Measurements from ENCODE around the gene GAPDH. TPM values are rescaled to one million over a fixed set of nuclear protein-coding genes. Genes with fewer than 3 reads are reported as not detected.
"Not testable (repeated sequence)": the region's sequence is repeated elsewhere in the genome, so short reads cannot be mapped to it uniquely, and the experiment has no call there.

The GAPDH gene
- total RNA-seq, 1 donor from 2014 or later = 4,334 TPM

- DNase-seq (ENCODE audit: low read depth in 2 of 2) = peak; percentile 44 to 65
Observed at GRCh38 chr12:6542209-6543009, 8.1 kb downstream of the GAPDH start.

GRCh38 chr12:6546016-6546415, 11.7 kb downstream of the GAPDH start:
- DNase-seq (ENCODE audit: low read depth in 2 of 2) = no peak

DNA sequence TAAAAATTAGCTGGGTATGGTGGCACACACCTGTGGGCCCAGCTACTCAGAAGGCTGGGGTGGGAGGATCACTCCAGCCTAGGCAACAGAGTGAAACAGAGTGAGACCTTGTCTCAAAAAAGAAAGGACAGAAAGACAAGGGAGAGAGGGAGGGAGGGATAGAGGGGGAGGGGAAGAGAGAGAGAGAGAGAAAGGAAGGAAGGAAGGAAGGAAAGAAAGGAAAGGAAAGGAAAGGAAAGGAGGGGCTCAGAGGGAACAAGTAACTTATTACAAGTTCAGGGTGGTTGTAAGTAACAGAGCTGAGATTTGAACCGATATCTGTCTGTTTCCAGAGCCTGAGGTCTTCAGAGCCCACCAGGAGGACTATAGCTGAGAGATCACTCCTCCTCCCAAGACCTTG, 13.2 kb downstream of the GAPDH start:
- DNase-seq (ENCODE audit: low read depth in 2 of 2) = no peak

GRCh38 chr12:6547987-6548386, 13.7 kb downstream of the GAPDH start:
- DNase-seq (ENCODE audit: low read depth in 2 of 2) = peak in 1 of 2 donors; percentile 61

DNA sequence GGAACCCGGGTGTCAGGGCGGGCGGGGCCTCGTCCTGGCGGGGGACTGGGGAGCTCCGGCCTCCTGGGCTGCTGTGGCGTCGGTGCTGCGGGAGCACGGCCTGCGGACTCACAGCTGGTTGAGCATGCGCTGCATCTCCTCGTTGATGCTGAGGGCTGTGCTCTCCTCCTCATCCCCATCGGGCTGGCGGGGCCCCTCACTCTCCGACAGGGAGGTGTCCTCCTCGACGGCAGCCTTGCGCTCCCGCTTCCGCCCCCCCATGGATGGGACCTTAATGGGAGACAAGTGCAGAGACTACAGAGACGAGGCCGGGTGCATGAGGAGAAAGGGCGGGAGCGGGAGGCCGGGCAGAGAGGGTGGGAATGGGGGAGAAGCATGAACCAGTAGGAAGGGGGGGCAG, 14.2 kb downstream of the GAPDH start:
- no peak for DNase-seq (ENCODE audit: low read depth in 2 of 2)

DNA sequence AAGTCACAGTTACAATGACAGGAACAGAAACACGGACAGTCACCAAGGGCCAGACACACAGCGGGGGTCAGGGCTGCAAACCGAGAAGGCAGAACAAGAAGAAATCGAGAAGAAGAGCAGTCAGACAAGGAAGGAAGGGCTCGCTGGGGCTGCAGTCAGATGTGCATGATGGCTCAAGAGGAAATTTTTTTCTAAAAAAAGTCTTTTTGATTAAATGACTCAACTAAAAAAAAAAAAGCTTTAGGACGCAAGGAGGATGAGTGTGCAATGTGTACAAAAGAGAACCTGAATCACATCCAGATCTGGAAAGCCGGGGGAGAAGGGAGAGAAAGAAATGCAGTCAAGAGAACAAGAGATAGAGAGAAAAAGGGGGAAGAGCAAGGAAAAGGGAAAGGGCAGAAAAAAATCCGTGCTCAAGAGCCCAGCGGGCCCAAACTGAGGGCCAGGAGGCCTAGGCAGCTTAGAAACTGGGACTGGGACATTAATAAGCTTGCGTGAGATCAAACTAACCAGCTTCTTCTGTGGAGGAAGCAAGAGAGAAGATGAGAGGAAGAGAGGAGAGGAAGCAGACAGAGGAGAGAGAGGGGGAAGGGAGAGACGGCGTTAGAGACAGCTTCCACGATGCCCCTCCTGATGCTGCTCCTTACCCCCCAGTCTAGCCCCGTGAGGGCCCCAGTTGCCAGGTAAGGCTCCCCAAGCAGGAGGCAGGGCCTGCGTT, 14.8 kb downstream of the GAPDH start:
- DNase-seq (ENCODE audit: low read depth in 2 of 2) = peak in 1 of 2 donors; percentile 62

GRCh38 chr12:6549684-6550151, 15.4 kb downstream of the GAPDH start:
- no peak for DNase-seq (ENCODE audit: low read depth in 2 of 2)

DNA sequence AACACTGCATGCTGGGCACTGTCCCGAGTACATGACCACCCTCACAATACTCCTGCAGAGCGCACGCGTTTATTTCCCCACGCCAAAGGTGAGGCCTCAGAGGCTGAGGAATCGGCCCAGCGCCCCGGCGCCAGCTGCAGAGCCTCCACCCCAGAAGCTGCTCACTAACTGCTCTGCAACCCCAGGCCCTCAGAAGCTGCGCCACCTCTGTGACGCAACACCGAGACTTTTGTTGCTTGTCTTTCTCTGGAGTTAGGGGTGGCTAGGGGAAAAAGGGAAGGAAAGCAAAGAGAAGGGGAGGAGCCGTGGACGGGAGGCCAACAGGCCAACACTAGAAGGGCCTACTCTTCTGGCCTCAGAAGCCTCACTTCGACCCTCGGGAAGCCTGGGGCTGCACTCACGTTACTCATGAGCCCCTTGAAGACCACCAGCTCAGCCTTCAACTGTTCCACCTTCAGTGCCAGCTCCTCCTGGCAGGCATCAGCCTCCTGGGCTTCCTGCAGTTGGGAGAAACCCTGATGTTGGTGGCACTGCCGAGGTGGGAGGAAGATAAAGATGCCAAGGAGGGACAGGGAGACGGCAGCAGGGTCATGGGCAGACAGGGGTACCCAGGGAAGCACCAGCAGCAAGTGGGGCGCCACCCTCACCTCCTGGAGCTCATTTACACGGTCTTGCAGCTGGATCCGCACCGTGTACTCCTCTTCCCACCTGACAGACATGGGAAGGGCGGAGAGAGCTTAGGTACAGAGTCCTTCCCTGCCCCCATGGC, 16.2 kb downstream of the GAPDH start:
- no peak for DNase-seq (ENCODE audit: low read depth in 2 of 2)

GRCh38 chr12:6551063-6551461, 16.7 kb downstream of the GAPDH start:
- DNase-seq (ENCODE audit: low read depth in 2 of 2) = peak in 1 of 2 donors; percentile 39

DNA sequence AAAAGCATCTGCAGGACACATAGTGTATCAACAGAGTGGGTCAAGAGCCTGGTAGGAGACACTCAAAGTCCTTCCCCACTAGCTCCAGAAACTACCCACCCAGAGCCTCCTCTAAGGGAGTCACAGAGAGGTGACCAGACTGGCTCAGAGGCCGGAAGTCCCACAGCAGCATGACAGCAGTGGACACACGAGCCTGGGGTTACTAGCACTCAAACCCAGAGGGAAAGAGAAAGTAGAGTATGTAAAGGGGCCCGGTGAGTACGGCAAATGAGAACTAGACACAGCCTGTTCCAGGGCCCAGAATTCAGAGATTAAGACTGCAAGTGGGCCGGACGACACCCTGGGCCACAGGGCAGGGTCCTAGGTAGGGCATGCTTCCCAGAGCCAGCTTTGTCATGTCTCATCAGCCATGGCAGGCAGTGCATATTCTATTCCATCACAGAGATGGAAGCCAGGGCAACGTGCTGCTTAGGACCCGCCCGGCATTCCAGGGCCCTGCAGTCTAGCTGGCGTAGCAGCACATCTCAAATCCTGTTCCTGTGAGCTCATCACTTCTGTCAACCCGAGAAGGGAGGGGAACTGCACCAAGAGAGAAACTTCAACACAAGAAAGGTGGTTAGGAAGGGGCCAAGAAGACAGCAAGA, 17.3 kb downstream of the GAPDH start:
- no peak for DNase-seq (ENCODE audit: low read depth in 2 of 2)

- DNase-seq (ENCODE audit: low read depth in 2 of 2) = no peak
Observed at GRCh38 chr12:6552140-6552551, 17.8 kb downstream of the GAPDH start.

GRCh38 chr12:6553051-6553868, 18.9 kb downstream of the GAPDH start:
- peak in 1 of 2 donors; percentile 51 for DNase-seq (ENCODE audit: low read depth in 2 of 2)

DNA sequence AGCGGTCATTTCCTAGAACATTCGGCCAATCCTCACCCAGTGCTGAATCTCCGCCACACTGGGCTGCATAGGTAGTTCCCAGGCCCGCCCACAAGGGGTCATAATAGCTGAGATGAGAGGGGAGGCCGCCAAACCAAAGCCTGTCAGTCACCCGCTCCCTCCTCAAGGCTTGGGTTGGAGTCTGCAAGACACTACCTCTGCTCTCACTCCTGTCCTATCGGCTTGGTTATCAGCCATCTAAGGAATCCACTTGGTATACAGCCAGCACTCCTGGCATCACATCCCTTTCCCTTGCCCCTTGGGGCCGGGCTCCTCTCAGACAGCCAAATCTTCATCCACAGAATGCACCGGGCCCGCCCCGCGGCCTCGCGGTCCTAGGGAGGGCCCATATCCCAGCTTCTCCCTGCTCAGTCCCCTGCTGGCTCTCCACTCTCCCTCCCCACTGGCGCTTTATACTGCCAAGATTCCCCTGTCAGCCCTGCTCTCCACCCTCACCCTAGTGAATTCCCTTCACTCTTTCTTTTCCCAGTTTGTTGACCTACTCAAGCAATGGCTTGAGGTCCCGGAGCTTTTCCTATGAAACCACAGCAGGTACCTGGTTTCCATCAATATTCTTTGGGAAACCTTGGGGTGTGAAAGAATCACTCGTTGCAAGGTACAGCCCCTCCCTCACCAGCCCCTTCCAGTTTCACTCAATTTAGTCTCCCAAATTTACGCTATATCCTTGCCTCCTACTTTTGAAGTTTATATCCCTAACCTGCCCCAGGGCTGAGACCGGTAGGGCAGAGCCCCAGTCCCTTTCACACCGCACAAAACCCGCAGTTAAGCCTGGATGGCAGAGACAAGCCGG, 20.1 kb downstream of the GAPDH start:
- peak in 1 of 2 donors; percentile 81 for DNase-seq (ENCODE audit: low read depth in 2 of 2)

DNA sequence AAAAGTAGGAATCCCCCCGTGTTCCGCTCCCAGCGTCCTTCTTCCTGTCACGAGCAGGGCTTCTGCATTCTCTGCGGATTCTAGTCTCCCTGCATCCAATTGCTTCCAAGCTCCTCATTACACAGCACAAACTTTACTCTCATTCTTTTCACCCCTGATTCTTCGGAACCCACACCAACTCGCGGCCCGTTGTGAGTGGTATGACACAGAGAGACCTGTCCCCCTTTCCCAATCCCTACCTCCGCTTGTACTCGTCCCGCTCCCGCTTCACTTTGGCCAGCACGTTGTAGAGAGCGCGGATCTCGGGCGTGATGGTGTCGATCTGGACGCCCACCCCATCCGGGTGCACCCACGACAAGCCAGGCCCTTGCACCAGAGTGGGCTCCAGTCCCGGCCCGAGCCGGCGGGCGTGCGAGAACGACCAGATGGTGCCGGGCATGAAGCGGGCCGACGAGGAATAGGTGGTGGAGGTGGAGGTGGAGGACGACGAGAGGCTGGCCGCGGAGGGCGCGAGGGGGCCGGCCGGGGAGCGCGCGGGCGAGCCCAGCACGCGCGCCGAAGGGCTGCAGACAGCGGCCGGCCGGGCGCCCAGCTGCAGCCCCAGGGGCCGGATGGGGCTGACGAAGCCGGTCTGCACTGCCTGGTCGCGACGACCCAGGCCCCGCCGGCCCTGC, 20.8 kb downstream of the GAPDH start:
- DNase-seq (ENCODE audit: low read depth in 2 of 2) = peak in 1 of 2 donors; percentile 51

- DNase-seq (ENCODE audit: low read depth in 2 of 2) = not testable (repeated sequence)
Observed at GRCh38 chr12:6556496-6556817, 22.1 kb downstream of the GAPDH start.

DNA sequence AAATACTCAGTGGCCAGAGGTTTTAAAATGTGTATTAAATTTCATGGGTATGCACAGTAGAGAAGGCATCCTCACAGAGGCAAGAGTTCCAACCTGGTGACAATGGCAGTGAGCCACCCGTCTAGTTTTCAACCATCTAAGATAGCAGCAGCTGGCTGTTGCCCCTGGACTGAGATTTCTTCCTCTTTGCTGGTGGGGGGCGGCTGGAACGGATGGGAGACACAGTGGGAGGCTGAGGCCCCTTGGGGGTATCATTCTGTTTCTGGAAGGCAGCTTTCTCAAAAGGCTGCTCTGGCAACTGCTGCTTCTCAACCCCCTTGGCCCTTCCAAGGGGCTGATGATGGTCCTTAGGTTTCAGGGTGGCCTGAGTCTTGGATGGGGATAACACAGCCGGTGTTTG, 22.5 kb downstream of the GAPDH start:
- no peak for DNase-seq (ENCODE audit: low read depth in 2 of 2)

GRCh38 chr12:6558014-6558760, 23.9 kb downstream of the GAPDH start:
- DNase-seq (ENCODE audit: low read depth in 2 of 2) = not testable (repeated sequence)

DNA sequence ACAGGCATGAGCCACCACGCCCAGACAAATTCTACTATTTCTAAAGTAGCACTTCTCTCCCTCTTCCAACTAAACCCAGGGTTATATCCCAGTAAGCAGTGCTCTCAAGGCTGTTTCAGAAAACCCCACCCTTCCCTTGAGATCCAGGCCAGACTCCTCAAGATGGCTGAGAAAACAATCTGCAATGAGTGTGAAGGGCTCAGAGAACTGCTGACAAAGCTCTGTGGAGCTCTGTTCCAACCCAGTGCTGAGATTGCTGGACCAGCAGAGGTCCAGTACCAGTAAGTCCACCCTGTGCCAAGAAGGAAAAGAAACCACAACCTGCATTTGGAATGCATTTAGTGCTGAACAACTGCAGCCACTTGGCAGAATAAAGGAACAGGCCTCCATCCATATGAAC, 25.2 kb downstream of the GAPDH start:
- DNase-seq (ENCODE audit: low read depth in 2 of 2) = no peak
